HuH-7 (cell line): ENCODE measurements around the gene RAB40C.
A peak's percentile ranks its signal among the peaks of the same experiment; 100 is the strongest.

ENCODE experiments used
- DNase-seq: peaks from one replicate; pipeline ENCODE4 v3.0.0; 2011; ENCODE audit warnings: low spot score

The RAB40C gene

GRCh38 chr16:668519-669171 is 78.8 kb downstream of the RAB40C start:
- DNase-seq = no peak

GRCh38 chr16:669666-670065 is 79.8 kb downstream of the RAB40C start:
- DNase-seq = no peak

- DNase-seq = no peak
Measured at GRCh38 chr16:670485-671352, 80.9 kb downstream of the RAB40C start.

- DNase-seq = no peak
Measured at GRCh38 chr16:671353-672131, 81.7 kb downstream of the RAB40C start.

GRCh38 chr16:672371-672770 is 82.5 kb downstream of the RAB40C start:
- no peak for DNase-seq

GRCh38 chr16:672851-673250 is 83.0 kb downstream of the RAB40C start:
- no peak for DNase-seq

- DNase-seq = no peak
Measured at GRCh38 chr16:673399-673991, 83.6 kb downstream of the RAB40C start.

- DNase-seq = no peak
Measured at GRCh38 chr16:674214-674881, 84.5 kb downstream of the RAB40C start.

GRCh38 chr16:674968-675883 is 85.4 kb downstream of the RAB40C start, which contains the start of gene RHBDL1:
RHBDL1 (plus strand) TSS chr16:675671; CDS start chr16:675791, 120 bp downstream.
- DNase-seq = peak; percentile 50

GRCh38 chr16:675884-676564 is 86.2 kb downstream of the RAB40C start:
- DNase-seq = peak; percentile 42

GRCh38 chr16:676565-676902 is 86.7 kb downstream of the RAB40C start:
- no peak for DNase-seq

- no peak for DNase-seq
Measured at GRCh38 chr16:676913-677312, 87.0 kb downstream of the RAB40C start.

- DNase-seq = no peak
Measured at GRCh38 chr16:677316-678190, 87.7 kb downstream of the RAB40C start.

- DNase-seq = no peak
Measured at GRCh38 chr16:678209-678857, 88.5 kb downstream of the RAB40C start.
